T-cell (primary cell): ENCODE measurements around the gene MBOAT1. TPM values are rescaled to one million over a fixed set of nuclear protein-coding genes. Genes with fewer than 3 reads are reported as not detected.
A peak's percentile ranks its signal among the peaks of the same experiment; 100 is the strongest.

Experiments used
- ATAC-seq, 4 experiments: fragments of 200-7000 bp in 3 of 4; fragments of 150-1000 bp in 1 of 4; cut with Tn5 transposase; replicated peaks in 1 of 4; 1 replicate in 3 of 4; 2 replicates in 1 of 4; pipeline ENCODE4 v1.10.0; 2021; ENCODE audit warnings: moderate library complexity in 3 of 4, mild to moderate bottlenecking in 2 of 4, moderate number of reproducible peaks in 1 of 4
- CTCF ChIA-PET, 2 donors: fragments of 300-600 bp; sonication (Branson Sonifier 250); formaldehyde crosslinking; loops; one replicate each; lab custom pipeline; 2022; ENCODE audit warnings: antibody characterized with exemption in 2 of 2; lab: Charles Lee
- POLR2A ChIA-PET, 2 donors: fragments of 300-600 bp; sonication (Branson Sonifier 250); formaldehyde crosslinking; loops; one replicate each; lab custom pipeline; 2022; ENCODE audit warnings: antibody characterized with exemption in 2 of 2; lab: Charles Lee
- DNase-seq, 35 experiments: peaks; one replicate each; pipeline versions ENCODE4 v3.0.0 to v3.0.0-alpha.2; 2013 to 2023
- H3K27ac ChIP-seq: one replicate; pipeline ENCODE4 v1.5.1; 2013; ENCODE audit warnings: low read length
- H3K27me3 ChIP-seq, 2 experiments: replicated peaks in 1 of 2; 1 replicate in 1 of 2; 2 replicates in 1 of 2; pipeline versions ENCODE4 v1.6.1 to v1.7.0; 2013; ENCODE audit warnings: low read length in 1 of 2, mixed read lengths in 1 of 2; ENCODE audit not compliant: control insufficient read depth in 2 of 2, insufficient read depth in 2 of 2; ENCODE audit errors: extremely low read depth in 1 of 2
- H3K36me3 ChIP-seq, 2 donors: 1 replicate in 1 of 2; 2 replicates in 1 of 2; pipeline versions ENCODE4 v1.6.1 to v1.7.0; 2013; ENCODE audit warnings: low read length in 1 of 2; ENCODE audit not compliant: control insufficient read depth in 2 of 2, insufficient read depth in 1 of 2; ENCODE audit errors: extremely low read depth in 1 of 2
- H3K4me1 ChIP-seq, 2 experiments: 1 replicate in 1 of 2; 2 replicates in 1 of 2; pipeline versions ENCODE4 v1.6.1 to v1.7.0; 2013; ENCODE audit warnings: low read length in 2 of 2, mixed read lengths in 1 of 2; ENCODE audit not compliant: insufficient read depth in 2 of 2, control insufficient read depth in 1 of 2; ENCODE audit errors: extremely low read depth in 1 of 2
- H3K4me3 ChIP-seq, 2 donors: 1 replicate in 1 of 2; 2 replicates in 1 of 2; pipeline versions ENCODE4 v1.5.1 to v1.7.0; 2013; ENCODE audit warnings: mild to moderate bottlenecking in 2 of 2, low read length in 1 of 2, moderate library complexity in 1 of 2; ENCODE audit not compliant: control insufficient read depth in 1 of 2; ENCODE audit errors: extremely low read depth in 1 of 2
- H3K9me3 ChIP-seq: 2 replicates; pipeline ENCODE4 v1.7.0; 2013
- H3K27ac Mint-ChIP-seq, 2 donors: one replicate each; pipeline ENCODE4 v1.8.0; 2020 to 2021; ENCODE audit warnings: mild to moderate bottlenecking in 2 of 2, mixed read lengths in 2 of 2
- H3K27me3 Mint-ChIP-seq, 2 donors: one replicate each; pipeline ENCODE4 v1.8.0; 2021 to 2022; ENCODE audit warnings: mixed read lengths in 2 of 2
- H3K36me3 Mint-ChIP-seq: one replicate; pipeline ENCODE4 v1.8.0; 2021; ENCODE audit warnings: mixed read lengths
- H3K4me1 Mint-ChIP-seq, 3 donors: one replicate each; pipeline ENCODE4 v1.8.0; 2020 to 2022; ENCODE audit warnings: mixed read lengths in 3 of 3, mild to moderate bottlenecking in 1 of 3
- H3K4me3 Mint-ChIP-seq, 3 donors: one replicate each; pipeline ENCODE4 v1.8.0; 2020 to 2022; ENCODE audit warnings: mild to moderate bottlenecking in 3 of 3, mixed read lengths in 3 of 3, moderate library complexity in 3 of 3
- H3K9me3 Mint-ChIP-seq, 3 donors: one replicate each; pipeline ENCODE4 v1.8.0; 2020 to 2022; ENCODE audit warnings: mixed read lengths in 3 of 3
- WGBS: methylation state at CpG from one replicate; pipeline ENCODE4 v1.1.5; 2013; ENCODE audit warnings: missing lambda C conversion rate; ENCODE audit not compliant: insufficient coverage; 5-methylcytosine and 5-hydroxymethylcytosine counted together
- total RNA-seq, 35 experiments: library from RNA in 6 of 35; stranded (reverse) in 6 of 35; fragments of 120-200 nt in 1 of 35; gene quantifications; one replicate each; pipeline versions ENCODE4 v1.2.1 to v1.2.4 and lab custom pipeline; 2013 to 2026

The MBOAT1 gene
- total RNA-seq, 5 donors from 2014 or later (not counting 1 experiment from before 2014, with no cell fraction given) = 8.3 to 21.5 (median 12.0) TPM

- H3K4me1 Mint-ChIP-seq = no peaks in the 10 kb centered on the region
- H3K27me3 Mint-ChIP-seq = no peaks in the 10 kb centered on the region
- Histone ChIP-seq H3K36me3 (peaks cover 0 to 16% of the 10 kb centered on the region in 2 donors), H3K27ac (no peak overlapping the region), H3K4me1 (no peaks in the 10 kb centered on the region), H3K9me3 (no peaks in the 10 kb centered on the region), H3K27me3 (no peaks in the 10 kb centered on the region), H3K4me3 (no peak overlapping the region)
- DNase-seq (no peak), ATAC-seq (no peak)
- ChIA-PET POLR2A (interaction anchor here in 1 of 2 donors (0.7 kb wide), 1 partner anchor 78 kb away, joined by 3 read pairs; no protein-coding TSS in a partner anchor), CTCF (interaction anchor here in 1 of 2 donors (0.6 kb wide), 1 partner anchor 49 kb away, joined by 4 read pairs; no protein-coding TSS in a partner anchor)
- whole genome bisulfite sequencing = 95% methylated on average over 4 of the region's 6 CpGs
- H3K27ac Mint-ChIP-seq = no peak overlapping the region
- no peaks in the 10 kb centered on the region for H3K9me3 Mint-ChIP-seq
- H3K36me3 Mint-ChIP-seq = peaks cover 26% of the 10 kb centered on the region
- no peak overlapping the region for H3K4me3 Mint-ChIP-seq
Observed at GRCh38 chr6:20098267-20098876, 113.9 kb downstream of the MBOAT1 start.

GRCh38 chr6:20096536-20096935, 115.7 kb downstream of the MBOAT1 start:
- CTCF ChIA-PET = no interaction called here
- H3K9me3 Mint-ChIP-seq = no peaks in the 10 kb centered on the region
- no peak overlapping the region for H3K27ac Mint-ChIP-seq
- H3K27me3 ChIP-seq = no peaks in the 10 kb centered on the region
- POLR2A ChIA-PET = no interaction called here
- H3K4me3 Mint-ChIP-seq = no peak overlapping the region
- H3K27ac ChIP-seq = no peak overlapping the region
- H3K9me3 ChIP-seq = no peaks in the 10 kb centered on the region
- no peak overlapping the region for H3K4me3 ChIP-seq
- peaks cover 0 to 9% of the 10 kb centered on the region in 2 donors for H3K36me3 ChIP-seq
- WGBS = 92% methylated on average over 6 of the region's 6 CpGs
- ATAC-seq = no peak
- no peaks in the 10 kb centered on the region for H3K4me1 Mint-ChIP-seq
- no peaks in the 10 kb centered on the region for H3K4me1 ChIP-seq
- H3K36me3 Mint-ChIP-seq = peaks cover 14% of the 10 kb centered on the region
- DNase-seq = no peak
- H3K27me3 Mint-ChIP-seq = no peaks in the 10 kb centered on the region

GRCh38 chr6:20095436-20095835, 116.8 kb downstream of the MBOAT1 start:
- Mint-ChIP-seq H3K4me3 (no peak overlapping the region), H3K9me3 (no peaks in the 10 kb centered on the region), H3K27me3 (no peaks in the 10 kb centered on the region), H3K27ac (no peak overlapping the region), H3K4me1 (no peaks in the 10 kb centered on the region), H3K36me3 (peaks cover 10% of the 10 kb centered on the region)
- Histone ChIP-seq H3K9me3 (no peaks in the 10 kb centered on the region), H3K27me3 (no peaks in the 10 kb centered on the region), H3K27ac (no peak overlapping the region), H3K36me3 (peaks cover 0 to 3% of the 10 kb centered on the region in 2 donors), H3K4me3 (no peak overlapping the region), H3K4me1 (no peaks in the 10 kb centered on the region)
- WGBS = 88% methylated on average over 4 of the region's 6 CpGs
- ATAC-seq (no peak), DNase-seq (no peak)
- POLR2A ChIA-PET = no interaction called here
- CTCF ChIA-PET = no interaction called here

GRCh38 chr6:20092071-20092566, 120.2 kb downstream of the MBOAT1 start:
- Histone ChIP-seq H3K4me1 (no peaks in the 10 kb centered on the region), H3K36me3 (no peaks in the 10 kb centered on the region), H3K27ac (no peak overlapping the region), H3K9me3 (no peaks in the 10 kb centered on the region), H3K4me3 (no peak overlapping the region), H3K27me3 (no peaks in the 10 kb centered on the region)
- no peak for ATAC-seq
- Mint-ChIP-seq H3K4me3 (no peak overlapping the region), H3K27ac (no peak overlapping the region), H3K9me3 (peaks cover 0 to 3% (median 0%) of the 10 kb centered on the region in 3 donors), H3K4me1 (no peaks in the 10 kb centered on the region), H3K36me3 (no peaks in the 10 kb centered on the region), H3K27me3 (no peaks in the 10 kb centered on the region)
- POLR2A ChIA-PET = no interaction called here
- peak in 2 of 35 experiments; percentile 4 to 56 for DNase-seq
- WGBS = 40% methylated on average over 1 of the region's 1 CpG
- CTCF ChIA-PET = interaction anchor here (0.6 to 1.4 kb wide), 9 partner anchors 19 to 472 kb away, joined by 3 to 11 read pairs (median 4); no protein-coding TSS in a partner anchor

DNA sequence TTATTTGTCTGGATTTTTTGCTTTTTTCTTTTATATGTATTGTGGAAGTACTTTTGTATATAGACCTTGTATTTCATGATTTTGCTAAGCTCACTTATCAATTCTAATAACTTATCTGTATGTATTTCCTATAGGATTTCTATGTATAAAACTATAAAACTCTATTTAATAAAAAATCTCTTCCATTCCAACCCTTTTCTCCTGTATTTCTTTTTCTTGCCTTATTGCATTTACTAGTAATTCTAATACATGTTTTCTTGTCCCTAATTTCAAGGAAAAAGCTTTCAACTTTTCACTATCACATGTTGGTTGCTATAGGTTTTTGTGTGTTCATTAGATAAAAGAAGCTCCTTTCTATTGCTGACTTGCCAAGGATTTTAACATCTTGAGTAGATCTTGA, 125.3 kb downstream of the MBOAT1 start:
- H3K36me3 ChIP-seq = no peaks in the 10 kb centered on the region
- H3K4me3 ChIP-seq = no peak overlapping the region
- H3K36me3 Mint-ChIP-seq = no peaks in the 10 kb centered on the region
- no peak overlapping the region for H3K27ac Mint-ChIP-seq
- peaks cover 0 to 3% (median 0%) of the 10 kb centered on the region in 3 donors for H3K9me3 Mint-ChIP-seq
- H3K27me3 ChIP-seq = no peaks in the 10 kb centered on the region
- no peak for ATAC-seq
- H3K27me3 Mint-ChIP-seq = peaks cover 0 to 4% of the 10 kb centered on the region in 2 donors
- no peak overlapping the region for H3K27ac ChIP-seq
- H3K4me1 ChIP-seq = no peaks in the 10 kb centered on the region
- H3K9me3 ChIP-seq = no peaks in the 10 kb centered on the region
- H3K4me3 Mint-ChIP-seq = no peak overlapping the region
- POLR2A ChIA-PET = no interaction called here
- CTCF ChIA-PET = interaction anchor here in 1 of 2 donors (0.6 kb wide), 1 partner anchor 1519 kb away, joined by 5 read pairs; no protein-coding TSS in a partner anchor
- H3K4me1 Mint-ChIP-seq = no peaks in the 10 kb centered on the region
- no peak for DNase-seq

GRCh38 chr6:20085817-20086216, 126.5 kb downstream of the MBOAT1 start:
- CTCF ChIA-PET = no interaction called here
- WGBS = 91% methylated on average over 2 of the region's 2 CpGs

More at GRCh38 chr6:20085817-20086216, 126.5 kb downstream of the MBOAT1 start:
- Histone ChIP-seq H3K9me3 (no peaks in the 10 kb centered on the region), H3K4me3 (no peak overlapping the region), H3K36me3 (no peaks in the 10 kb centered on the region), H3K27ac (no peak overlapping the region), H3K27me3 (no peaks in the 10 kb centered on the region), H3K4me1 (no peaks in the 10 kb centered on the region)
- no peaks in the 10 kb centered on the region for H3K4me1 Mint-ChIP-seq
- no peak overlapping the region for H3K4me3 Mint-ChIP-seq
- ATAC-seq (no peak), DNase-seq (no peak)
- peaks cover 0 to 3% (median 0%) of the 10 kb centered on the region in 3 donors for H3K9me3 Mint-ChIP-seq
- no peaks in the 10 kb centered on the region for H3K36me3 Mint-ChIP-seq
- H3K27me3 Mint-ChIP-seq = peaks cover 0 to 4% of the 10 kb centered on the region in 2 donors
- no peak overlapping the region for H3K27ac Mint-ChIP-seq
- POLR2A ChIA-PET = no interaction called here
